GM19025 (cell line): ENCODE measurements around the gene NDRG2.

ENCODE experiments used
- ATAC-seq: cut with Tn5 transposase; IDR thresholded peaks from one replicate; pipeline ENCODE4 v1.9.1; 2021; ENCODE audit warnings: mild to moderate bottlenecking, low read depth, moderate library complexity; ENCODE audit not compliant: unreplicated experiment

Gene NDRG2

DNA sequence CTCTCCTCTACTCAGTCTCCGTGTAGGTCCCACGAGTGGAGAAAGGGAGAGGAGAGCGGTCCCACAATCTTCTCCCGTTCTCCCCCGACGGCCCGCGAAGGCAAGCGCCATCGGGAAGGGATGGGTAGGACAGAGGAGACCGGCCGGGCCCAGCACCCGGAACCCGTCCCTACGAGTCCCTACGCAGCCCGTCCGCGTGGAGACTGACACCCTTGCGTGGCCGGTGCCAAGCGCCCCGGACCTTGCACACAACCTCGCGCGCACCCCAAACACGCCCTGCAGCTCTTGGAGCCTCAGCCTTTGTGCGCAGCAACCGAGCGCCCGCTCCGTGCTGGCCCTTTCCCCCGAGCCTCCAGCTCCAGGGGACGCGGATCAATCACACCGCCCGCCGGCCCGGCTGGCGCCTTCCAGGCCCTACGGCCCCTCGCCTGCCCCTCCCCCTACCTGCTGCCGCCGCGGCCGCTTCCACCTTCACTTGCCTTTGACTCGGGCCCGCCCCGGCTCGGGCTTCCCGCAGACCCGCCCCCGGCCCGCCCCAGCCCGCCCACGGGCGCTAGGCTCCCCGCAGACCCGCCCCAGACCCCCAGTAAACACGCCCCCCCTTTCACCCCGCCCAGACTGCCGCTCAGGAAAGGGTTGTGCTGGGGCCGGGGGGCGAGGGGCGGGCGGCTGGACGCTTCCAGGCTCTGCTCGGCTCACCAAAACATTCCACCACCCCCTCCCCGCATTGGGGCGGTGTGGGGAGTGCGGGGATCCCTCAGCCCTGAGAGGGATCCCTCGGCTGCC, at the start of gene NDRG2:
NDRG2 (minus strand) TSS at position 477 of the 786 bp plus-strand sequence. CDS start 1,746 bp downstream, outside the sequence.
- ATAC-seq = no peak

DNA sequence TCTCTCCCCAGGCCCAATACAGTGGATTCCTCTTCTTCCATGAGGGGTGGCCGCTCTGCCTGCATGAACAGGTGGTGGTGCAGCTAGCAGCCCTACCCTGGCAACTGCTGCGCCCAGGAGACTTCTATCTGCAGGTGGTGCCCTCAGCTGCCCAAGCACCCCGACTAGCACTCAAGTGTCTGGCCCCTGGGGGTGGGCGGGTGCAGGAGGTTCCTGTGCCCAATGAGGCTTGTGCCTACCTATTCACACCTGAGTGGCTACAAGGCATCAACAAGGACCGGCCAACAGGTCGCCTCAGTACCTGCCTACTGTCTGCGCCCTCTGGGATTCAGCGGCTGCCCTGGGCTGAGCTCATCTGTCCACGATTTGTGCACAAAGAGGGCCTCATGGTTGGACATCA, 49.1 kb upstream of the NDRG2 start:
- ATAC-seq = no peak

DNA sequence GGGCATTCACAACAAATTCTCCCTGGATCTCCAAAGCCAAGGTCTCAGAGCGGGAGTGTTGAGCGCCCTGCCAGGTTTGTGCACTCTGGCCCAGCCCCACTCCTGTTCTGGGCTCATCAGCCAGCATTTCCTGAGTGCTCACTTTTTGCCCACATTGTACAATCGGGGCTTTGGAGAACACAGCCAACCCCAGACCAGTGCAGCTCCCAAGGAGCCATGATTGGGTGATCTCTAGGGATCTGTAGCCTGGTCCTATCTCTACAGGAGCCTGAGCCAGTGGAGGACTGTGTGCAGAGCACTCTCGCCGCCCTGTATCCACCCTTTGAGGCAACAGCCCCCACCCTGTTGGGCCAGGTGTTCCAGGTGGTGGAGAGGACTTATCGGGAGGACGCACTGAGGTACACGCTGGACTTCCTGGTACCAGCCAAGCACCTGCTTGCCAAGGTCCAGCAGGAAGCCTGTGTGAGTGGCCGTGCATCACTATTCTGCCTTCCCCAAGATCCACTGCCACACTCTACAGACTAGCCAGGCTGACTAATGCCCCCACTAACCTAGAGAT, 48.0 kb upstream of the NDRG2 start:
- no peak for ATAC-seq

DNA sequence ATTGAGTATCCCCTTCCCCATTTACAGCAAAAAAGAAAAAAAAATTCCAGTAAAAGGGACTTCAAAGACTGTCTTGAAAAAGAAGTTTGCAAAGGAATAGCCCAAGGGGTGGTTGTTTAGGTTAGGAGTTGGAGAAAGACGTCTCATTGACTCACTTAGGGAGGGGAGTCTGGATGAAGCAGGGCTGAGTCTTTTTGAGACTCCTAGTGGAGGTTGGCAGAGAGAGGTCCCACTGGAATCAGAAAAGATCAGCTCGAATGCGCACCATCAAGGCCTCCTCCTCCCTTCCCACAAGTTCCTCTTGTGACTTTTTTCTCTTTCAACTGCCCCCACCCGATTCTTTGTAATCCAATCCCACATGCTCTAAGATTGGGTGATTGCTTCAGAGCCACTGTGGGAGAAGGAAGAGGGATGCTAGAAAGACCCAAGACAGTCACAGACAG, 47.2 kb upstream of the NDRG2 start:
- no peak for ATAC-seq

DNA sequence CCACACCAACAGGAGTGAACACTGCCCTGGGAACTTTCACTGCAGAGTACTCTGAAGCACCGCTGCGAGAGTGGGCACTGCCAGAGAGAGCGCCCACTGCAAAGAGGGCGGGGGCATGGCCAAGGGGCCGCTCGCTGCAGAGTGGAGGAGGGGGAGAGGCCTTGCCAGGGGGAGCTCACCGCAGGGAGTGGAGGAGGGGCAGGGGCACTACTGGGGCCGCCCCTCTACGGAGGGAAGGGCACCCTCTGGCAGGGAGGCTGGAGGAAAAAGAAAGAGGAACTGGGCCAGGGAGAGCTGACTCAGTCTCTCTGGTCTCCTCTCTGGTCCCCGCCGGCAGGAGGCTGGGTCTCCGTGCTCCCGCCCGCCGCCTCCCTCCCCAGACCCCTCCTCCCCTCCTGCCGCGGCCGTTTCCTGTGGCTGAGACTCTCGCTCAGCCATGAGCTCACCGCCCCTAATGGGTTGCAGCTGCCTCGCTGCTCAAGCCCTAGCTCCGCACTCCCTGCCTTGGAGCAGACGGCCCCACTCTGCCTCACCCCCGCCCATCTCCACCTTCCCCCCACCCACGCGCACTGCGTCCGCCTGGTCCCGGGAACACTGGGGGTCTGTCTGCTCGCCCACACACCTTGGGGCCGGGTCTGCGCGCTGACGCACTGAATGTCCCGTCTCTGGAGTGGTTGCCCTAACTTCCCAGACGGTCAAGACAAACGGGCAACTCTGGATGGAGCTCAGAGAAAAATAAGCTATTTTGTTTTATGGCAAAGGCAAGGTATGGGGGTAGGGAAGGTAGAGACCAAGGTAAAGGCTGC, 46.6 kb upstream of the NDRG2 start:
- peak; percentile 76 for ATAC-seq

DNA sequence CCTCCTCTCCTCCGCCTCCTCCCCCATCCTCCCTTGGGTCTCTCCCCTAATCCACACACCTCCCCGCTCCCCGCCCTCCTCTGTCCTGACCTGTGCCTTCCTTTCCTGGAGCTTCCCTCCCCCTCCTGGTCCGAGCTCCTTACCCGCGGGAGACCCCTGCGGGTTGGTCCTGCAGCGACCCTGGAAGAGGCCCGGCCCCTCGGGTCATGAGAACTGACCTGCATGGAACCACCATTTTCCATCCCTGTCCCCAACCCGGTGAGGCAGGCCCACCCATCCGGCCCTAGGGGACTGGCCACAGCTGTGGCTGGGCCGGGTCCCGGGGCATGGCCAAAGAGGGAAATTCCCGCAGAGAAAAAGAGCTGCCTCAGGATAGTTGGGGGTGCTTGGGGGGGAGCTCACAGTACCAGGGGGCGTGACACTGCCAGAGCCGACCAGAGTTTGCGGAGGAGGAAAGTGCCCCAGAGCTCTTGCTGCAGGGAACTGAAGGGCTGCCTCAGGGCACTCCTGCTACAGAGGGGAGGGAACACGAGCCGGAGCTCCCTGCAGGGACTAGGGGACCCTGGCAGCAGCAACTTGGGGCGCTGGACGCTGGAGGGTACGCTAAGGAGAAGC, 45.9 kb upstream of the NDRG2 start:
- ATAC-seq = peak; percentile 10

DNA sequence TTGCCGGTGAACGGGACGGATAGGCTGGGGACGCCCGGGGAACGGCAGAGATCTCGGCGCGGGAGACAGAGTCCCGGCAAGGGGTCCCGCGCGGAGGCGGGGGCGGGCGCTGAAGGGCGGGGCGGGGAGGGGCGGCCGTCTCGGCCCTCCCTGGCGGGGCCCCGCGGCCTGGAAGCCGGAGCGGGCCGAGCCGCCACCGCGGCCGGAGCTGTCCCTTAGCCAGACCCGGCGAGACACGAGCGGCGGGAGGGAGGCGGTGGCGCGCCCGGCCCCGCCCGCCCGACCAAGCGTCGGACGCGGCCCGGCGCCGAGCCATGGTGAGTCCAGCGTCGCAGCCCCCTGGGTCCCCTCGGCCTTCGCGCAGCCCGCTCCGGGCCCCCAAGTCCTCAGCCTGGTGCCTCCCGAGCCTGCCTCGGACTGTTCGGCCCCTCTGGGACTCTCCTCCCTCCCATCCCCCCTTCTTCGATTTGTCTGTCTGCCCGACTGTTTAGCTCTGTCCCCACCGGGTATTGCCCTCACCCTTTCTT, 45.3 kb upstream of the NDRG2 start, which contains the start of gene ARHGEF40:
ARHGEF40 (plus strand) TSS at position 222 of the 527 bp plus-strand sequence; CDS start at position 315, 93 bp downstream.
- ATAC-seq = no peak

DNA sequence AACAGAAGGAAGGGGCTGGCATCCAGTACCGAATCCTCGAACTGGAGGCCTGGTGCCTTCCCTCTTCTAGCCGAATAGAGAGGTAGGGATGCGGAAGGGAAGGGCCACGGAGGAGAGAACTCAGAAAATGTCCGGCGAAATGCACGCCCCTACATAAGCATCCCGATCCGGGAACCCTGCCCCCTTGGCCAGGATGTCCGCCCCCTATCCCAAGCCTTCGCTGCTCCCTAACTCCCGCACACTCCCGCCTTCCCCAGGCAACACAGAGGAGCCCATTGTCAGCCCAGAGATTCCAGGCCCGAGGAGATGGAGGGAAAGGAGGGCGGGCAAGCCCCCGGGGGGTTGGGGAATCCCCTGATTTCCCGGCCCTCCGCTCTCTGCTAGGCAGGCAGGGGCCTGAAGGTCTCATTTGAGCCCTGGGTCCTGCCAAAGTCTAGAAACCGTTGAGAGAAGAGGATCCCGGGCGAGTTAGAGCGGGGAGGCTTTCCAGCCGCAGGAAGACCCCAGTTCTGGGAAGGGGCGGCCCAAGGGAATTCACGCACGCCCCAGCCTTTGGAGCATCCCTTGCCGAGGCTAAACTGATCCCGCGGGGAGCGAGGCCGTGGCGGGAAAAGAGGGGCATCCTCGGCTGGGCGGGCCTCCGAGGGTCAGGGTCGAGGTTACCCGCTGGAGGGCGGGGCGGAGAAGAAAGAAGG, 44.7 kb upstream of the NDRG2 start:
- ATAC-seq = no peak

DNA sequence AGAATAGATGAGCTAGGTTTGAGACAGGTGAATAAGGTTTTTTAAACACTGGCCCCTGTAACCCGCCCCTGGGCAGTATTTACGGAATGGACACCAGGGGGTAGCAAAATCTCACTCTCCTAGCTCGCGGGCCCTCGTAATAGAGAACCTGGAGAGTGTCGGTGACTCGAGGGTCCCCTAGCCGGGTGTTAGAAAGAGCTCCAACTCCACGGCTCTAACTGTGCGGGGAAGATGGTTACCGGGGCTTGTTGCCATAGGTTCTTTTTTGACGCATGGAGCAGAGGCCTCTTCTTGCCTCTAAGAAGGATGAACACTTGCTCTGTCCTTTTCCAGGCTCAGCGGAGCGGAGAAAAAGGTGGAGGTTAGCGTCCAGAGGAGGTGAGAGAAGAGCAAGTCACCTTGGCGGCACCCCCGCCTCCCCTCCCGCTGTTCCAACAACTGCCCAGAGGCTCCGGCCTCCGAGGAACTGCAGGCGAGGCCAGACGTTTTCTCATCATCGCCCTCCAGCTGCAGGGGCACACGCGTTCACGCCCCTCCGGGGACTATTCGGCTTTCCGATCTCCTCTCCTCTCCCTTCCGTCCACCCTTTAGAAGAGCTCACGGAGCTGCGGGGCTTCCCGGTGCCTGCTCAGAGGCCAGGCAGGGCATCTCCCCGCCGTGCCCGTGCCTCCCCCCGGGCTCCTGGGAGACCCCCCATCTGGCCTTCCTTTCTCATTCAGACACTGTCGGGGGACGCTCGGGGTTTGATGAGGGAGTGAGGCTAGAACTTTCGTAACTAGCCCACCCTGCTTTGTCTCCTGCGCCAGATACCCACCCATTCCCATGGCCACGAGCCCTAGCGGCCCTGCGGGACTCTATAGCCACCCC, 43.9 kb upstream of the NDRG2 start:
- no peak for ATAC-seq

DNA sequence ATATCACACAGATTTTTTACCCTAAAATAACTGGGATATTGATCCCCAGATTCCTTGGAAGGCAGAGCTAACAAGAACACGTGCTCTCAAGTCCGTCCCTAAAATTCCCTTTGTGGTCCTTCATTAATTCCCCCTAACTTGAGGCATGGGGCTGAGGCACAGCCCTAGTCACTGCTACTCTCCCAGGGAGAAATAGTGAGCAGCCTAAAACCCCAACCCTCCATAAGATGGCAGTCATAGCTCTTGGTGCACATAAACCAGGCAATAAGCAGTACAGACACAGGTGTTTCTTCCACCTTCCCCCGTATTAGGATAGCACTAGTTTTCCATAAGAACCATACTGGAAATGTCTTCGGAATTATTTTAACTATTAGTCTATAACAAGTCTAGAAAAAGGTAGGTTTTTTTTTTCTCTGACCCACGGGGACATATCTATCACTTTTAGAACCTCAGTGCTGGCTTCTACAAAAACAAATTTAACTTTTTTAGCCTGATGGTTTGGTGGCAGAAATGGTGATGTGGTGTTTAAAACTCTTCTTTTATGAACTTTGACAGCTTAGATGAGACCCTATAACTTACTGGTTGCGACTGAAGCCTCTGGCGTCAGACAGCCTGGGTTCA, 42.1 kb upstream of the NDRG2 start:
- no peak for ATAC-seq

DNA sequence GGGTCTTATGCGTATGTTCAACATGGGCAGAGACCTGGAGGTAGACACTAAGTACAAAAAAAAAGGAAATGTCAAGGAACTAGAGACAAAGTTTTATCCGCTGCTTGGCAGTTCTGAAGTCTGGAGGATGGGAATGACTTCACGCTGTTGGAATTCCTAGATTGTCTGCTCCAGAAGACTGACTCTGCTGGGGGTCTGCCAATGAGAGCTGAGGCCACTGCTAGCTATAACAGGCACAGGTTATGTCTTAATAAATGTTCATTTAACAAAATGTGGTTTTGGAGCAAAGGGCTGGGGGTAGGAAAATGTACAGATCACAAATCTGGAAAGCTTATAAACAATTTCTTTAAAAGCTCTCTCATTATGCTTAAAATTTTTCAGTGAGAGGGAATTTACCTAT, 38.6 kb upstream of the NDRG2 start:
- no peak for ATAC-seq

DNA sequence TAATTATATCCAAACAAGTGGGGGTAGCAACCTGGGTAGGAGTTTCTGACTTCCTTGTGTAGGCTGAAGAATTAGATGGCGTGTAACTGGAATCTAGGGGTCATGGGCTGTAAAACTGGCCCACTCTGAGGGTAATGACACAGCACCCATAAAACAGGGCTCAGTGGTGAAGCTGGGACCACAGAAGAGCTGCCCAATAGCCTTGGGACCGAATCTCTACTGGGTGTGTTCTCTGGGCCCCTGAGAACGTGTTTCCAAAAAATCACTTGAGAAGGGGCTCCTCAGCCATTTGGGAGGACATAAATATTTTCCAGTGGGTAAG, 36.4 kb upstream of the NDRG2 start:
- ATAC-seq = no peak

DNA sequence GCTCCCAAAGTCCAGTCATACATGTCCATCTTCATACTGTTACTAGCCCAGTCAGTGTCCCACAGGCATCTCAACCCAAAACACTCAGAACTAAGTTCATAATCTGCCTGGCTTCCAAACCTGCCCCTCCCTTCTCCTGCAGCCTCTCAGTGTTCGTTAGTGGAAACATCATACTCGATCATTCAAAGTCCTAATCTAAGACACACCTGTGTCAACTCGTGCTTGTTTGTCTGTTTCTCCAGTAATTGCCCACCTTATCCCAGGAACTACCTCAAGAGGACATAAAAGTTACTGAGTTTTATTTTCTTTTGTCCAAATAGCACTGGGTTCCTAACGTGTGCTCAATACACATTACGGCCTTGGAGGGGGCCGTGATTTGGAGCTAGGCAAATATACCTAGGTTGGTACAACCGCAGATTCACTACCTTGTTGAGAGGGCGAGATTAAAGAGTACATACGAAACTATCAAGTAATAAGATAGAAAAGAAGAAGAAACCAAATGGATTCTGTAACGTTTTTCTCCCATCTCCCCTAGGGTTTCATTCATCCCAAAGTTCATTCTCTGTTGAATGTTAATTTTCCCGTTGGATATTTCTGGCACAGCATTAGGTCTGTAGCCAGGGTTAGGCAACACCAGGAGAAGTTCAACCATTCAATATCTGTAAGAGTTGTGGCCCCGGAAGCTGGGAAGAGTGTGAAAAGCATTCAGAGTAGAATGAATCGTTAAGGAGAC, 35.9 kb upstream of the NDRG2 start:
- ATAC-seq = no peak

DNA sequence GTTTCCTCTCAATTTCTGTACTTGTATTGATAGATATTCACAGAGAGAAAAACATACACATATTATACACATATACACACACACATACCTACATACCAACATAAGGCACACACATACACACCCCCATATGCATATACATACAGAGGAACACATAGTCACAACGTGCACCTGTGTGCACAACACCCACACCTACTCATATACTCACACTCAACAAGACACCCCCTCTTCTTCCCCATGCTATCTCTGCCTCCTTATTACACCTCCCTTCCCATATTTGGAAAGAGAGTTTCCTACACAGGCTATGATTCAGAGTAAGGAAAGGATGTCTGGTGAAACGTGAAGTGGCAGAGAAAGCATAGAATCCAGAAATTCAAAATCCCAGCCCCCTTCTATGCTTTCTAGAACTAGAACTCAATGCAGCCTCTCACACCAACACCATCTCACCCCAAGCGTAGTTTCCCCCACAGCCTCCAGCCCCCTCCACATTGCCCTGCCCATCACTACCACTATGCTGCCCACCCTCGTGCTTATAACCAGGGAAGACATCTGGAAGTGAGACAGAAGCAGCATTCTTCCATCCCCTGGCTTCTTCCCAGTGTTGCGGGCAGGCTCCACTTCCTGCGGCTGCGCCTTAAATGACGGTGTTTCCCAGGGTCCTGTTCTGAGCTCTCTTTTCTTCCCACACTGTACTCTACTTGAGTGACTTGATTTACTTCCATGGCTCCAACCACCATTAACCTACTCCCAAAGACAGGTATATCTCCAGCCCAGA, 35.2 kb upstream of the NDRG2 start:
- ATAC-seq = no peak

DNA sequence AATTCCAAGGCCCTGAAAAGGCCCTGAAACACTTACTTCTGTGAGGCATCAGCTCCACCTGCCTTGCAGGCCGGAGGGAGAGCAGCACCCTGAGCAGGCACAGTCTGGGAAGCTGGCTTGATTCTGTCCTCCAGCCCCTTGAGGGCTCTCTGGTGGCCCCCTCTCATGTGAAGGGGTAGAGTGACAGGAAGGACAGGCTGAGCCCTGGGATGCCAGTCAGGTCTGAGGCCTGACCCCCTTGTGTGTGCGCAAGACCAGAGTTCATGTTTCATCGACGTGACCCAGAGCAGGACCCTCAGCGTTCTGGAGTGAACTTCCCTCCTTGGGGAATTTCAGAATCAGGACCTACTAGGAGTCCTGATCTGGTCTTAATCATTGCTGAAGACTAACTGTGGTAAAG, 34.0 kb upstream of the NDRG2 start:
- ATAC-seq = no peak

DNA sequence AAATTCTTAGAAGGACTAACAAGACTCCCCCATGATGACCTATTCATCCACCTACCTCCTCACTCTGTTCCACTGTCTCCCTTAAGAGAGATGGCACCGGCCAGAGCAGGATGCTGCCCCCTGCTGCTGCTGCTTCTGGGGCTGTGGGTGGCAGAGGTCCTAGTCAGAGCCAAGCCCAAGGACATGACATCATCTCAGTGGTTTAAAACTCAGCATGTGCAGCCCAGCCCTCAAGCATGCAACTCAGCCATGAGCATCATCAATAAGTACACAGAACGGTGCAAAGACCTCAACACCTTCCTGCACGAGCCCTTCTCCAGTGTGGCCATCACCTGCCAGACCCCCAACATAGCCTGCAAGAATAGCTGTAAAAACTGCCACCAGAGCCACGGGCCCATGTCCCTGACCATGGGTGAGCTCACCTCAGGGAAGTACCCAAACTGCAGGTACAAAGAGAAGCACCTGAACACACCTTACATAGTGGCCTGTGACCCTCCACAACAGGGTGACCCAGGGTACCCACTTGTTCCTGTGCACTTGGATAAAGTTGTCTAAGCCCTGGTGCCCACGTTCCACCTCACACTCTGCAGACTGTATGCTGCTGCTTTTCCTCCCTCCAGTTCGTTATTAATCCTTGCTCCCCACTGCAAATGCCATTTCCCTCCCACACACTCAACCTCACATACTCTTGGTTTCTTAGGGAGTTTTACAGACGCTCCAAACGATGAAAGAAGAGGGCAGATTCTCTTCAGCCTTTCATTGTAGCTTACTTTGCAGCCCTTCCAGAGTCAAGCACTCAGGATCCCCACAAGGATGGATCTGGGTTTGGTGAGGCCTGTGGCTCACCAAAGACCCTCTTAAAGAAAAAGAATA, 33.2 kb upstream of the NDRG2 start, which contains the start of gene RNASE8:
RNASE8 (plus strand) TSS at position 20 of the 873 bp plus-strand sequence; CDS start at position 91, 71 bp downstream.
- ATAC-seq = no peak
